Keratinocyte (primary cell): ENCODE data around the gene PGAM4. TPM values are rescaled to one million over a fixed set of nuclear protein-coding genes. Genes with fewer than 3 reads are reported as not detected.

Experiments used
- DNase-seq: peaks from one replicate; pipeline ENCODE4 v3.0.0-alpha.2; 2011; ENCODE audit warnings: low read depth, missing footprints, low spot score
- FAIRE-seq: peaks from 2 replicates; lab custom pipeline; 2011; peaks lifted over from hg19 to GRCh38; lab: Jason Lieb, UNC
- H2AFZ ChIP-seq: 2 replicates; pipeline ENCODE4 v1.6.0; 2012; ENCODE audit warnings: low read length, control low read depth, inconsistent platforms; ENCODE audit not compliant: control insufficient read depth
- H3K27ac ChIP-seq: 2 replicates; pipeline ENCODE4 v1.5.1; 2011; ENCODE audit warnings: low read length; ENCODE audit not compliant: control insufficient read depth, insufficient read depth
- H3K27me3 ChIP-seq: 3 replicates; pipeline ENCODE4 v1.6.0; 2011; ENCODE audit warnings: low read length; ENCODE audit not compliant: control insufficient read depth, insufficient read depth; ENCODE audit errors: extremely low read depth
- H3K36me3 ChIP-seq, 2 experiments: 2 replicates in 1 of 2; 3 replicates in 1 of 2; pipeline ENCODE4 v1.5.1; 2011; ENCODE audit warnings: low read length in 2 of 2, mild to moderate bottlenecking in 1 of 2; ENCODE audit not compliant: control insufficient read depth in 2 of 2, insufficient read depth in 2 of 2; ENCODE audit errors: extremely low read depth in 1 of 2
- H3K4me1 ChIP-seq: 3 replicates; pipeline ENCODE4 v1.5.1; 2011; ENCODE audit warnings: low read length; ENCODE audit not compliant: control insufficient read depth, insufficient read depth; ENCODE audit errors: extremely low read depth
- H3K4me2 ChIP-seq: 3 replicates; pipeline ENCODE4 v1.6.0; 2011; ENCODE audit warnings: low read depth, low read length; ENCODE audit not compliant: control insufficient read depth, insufficient read depth; ENCODE audit errors: extremely low read depth
- H3K4me3 ChIP-seq, 3 experiments: fragments of 200-600 bp in 1 of 3; sonication (generic) in 1 of 3; 2 replicates in 2 of 3; 3 replicates in 1 of 3; pipeline ENCODE4 v1.5.1; 2011 to 2016; ENCODE audit warnings: low read length in 3 of 3, mild to moderate bottlenecking in 3 of 3, control low read depth in 2 of 3, inconsistent platforms in 1 of 3, low read depth in 1 of 3, mixed read lengths in 1 of 3, mixed run types in 1 of 3, moderate library complexity in 1 of 3; ENCODE audit not compliant: control insufficient read depth in 2 of 3, insufficient read depth in 2 of 3; ENCODE audit errors: extremely low read depth in 1 of 3
- H3K79me2 ChIP-seq: 2 replicates; pipeline ENCODE4 v1.6.0; 2012; ENCODE audit warnings: low read length; ENCODE audit not compliant: control insufficient read depth, insufficient read depth
- H3K9ac ChIP-seq: 3 replicates; pipeline ENCODE4 v1.6.0; 2011; ENCODE audit warnings: low read length; ENCODE audit not compliant: control insufficient read depth, insufficient read depth; ENCODE audit errors: extremely low read depth
- H3K9me1 ChIP-seq: 3 replicates; pipeline ENCODE4 v1.6.0; 2011; ENCODE audit warnings: low read length; ENCODE audit not compliant: control insufficient read depth, insufficient read depth; ENCODE audit errors: extremely low read depth
- H3K9me3 ChIP-seq: 2 replicates; pipeline ENCODE4 v1.5.1; 2012; ENCODE audit warnings: low read depth, low read length; ENCODE audit not compliant: control insufficient read depth
- H4K20me1 ChIP-seq: 3 replicates; pipeline ENCODE4 v1.6.0; 2011; ENCODE audit warnings: low read length; ENCODE audit not compliant: control insufficient read depth, insufficient read depth; ENCODE audit errors: extremely low read depth
- CTCF ChIP-seq, 3 experiments: IDR thresholded peaks in 1 of 3; conservative IDR thresholded peaks in 1 of 3; optimal IDR thresholded peaks in 1 of 3; 2 replicates in 2 of 3; 3 replicates in 1 of 3; pipeline versions ENCODE3 to v1.5.1; 2011; ENCODE audit warnings: low read length in 3 of 3, mild to moderate bottlenecking in 3 of 3, moderate library complexity in 2 of 3, control low read depth in 1 of 3, inconsistent platforms in 1 of 3; ENCODE audit not compliant: insufficient read depth in 2 of 3; ENCODE audit errors: extremely low read depth in 1 of 3
- EZH2 ChIP-seq: IDR thresholded peaks from one replicate; pipeline ENCODE4 v1.6.1; 2012; ENCODE audit warnings: inconsistent platforms, mild to moderate bottlenecking, low read length, moderate library complexity
- dilution Hi-C: fragments of 300-500 bp; cut with MboI; formaldehyde crosslinking; loops from one replicate; pipeline ENCODE4 v1.7.0; 2020; ENCODE audit warnings: low sequenced_read_pairs; ENCODE audit not compliant: extremely low pct_ligation_motif_present
- polyA plus RNA-seq, 5 experiments: library from polyadenylated mRNA; depleted of rRNA in 3 of 5; stranded (reverse) in 3 of 5; stranded (forward) in 1 of 5; unstranded in 1 of 5; fragments of >200 nt; gene quantifications; 1 replicate in 1 of 5; 2 replicates in 3 of 5; 3 replicates in 1 of 5; pipeline versions ENCODE4 v1.2.1 to v1.2.3, GENCODE V29; 2011 to 2012; ENCODE audit warnings: missing spikeins in 2 of 5, low read depth in 1 of 5, low replicate concordance in 1 of 5

Gene PGAM4
- polyA plus RNA-seq, 1 donor (not counting 4 experiments of a cell fraction or from before 2014, with no cell fraction given): 0.18 TPM

GRCh38 chrX:77930581-77930980, 38.9 kb downstream of the PGAM4 start:
- Histone ChIP-seq H3K4me1 (no peaks in the 10 kb centered on the region), H3K27ac (no peak overlapping the region), H3K79me2 (no peaks in the 10 kb centered on the region), H3K9me1 (no peaks in the 10 kb centered on the region), H2AFZ (no peak overlapping the region), H3K4me2 (no peak overlapping the region), H3K9ac (no peak overlapping the region), H3K4me3 (no peak overlapping the region), H3K9me3 (no peaks in the 10 kb centered on the region), H4K20me1 (no peaks in the 10 kb centered on the region), H3K36me3 (no peaks in the 10 kb centered on the region), H3K27me3 (no peaks in the 10 kb centered on the region)
- dilution Hi-C loops: no loop called here
- no peak for DNase-seq
- FAIRE-seq: no peak
- TF ChIP-seq CTCF (optimal IDR thresholded peaks at IDR 0.05 in 1 of 3, IDR thresholded peaks at IDR 0.05 in 1 of 3, conservative IDR thresholded peaks at IDR 0.05 in 1 of 3; ENCODE audit: extremely low read depth in 1 of 3, insufficient read depth in 2 of 3, low read length in 3 of 3): no peak
- no peak for TF ChIP-seq EZH2

DNA sequence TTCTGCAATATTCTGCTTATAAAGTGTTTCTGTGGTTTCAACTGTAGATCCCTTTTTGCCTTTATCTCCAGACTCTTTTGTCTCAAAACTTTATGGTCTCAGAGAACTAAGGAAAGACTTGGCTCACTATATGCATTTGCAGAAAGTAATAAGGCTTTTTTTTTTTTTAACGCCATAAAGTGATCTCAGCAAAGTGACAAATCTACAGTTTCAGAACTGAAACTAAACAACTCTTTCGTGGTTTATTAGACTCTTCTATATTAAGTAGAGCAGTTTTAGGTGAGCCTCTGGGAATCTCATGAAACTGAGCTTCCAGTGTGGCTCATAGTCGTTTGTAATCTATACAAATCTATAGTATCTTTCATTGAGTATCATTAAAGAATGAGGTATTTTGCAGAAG, 43.7 kb downstream of the PGAM4 start:
- no peak for DNase-seq
- no peak for FAIRE-seq
- H2AFZ ChIP-seq: no peak overlapping the region
- H3K9ac ChIP-seq: no peak overlapping the region
- no peak overlapping the region for H3K27ac ChIP-seq
- H3K36me3 ChIP-seq: no peaks in the 10 kb centered on the region
- no peak overlapping the region for H3K4me2 ChIP-seq
- H3K9me3 ChIP-seq: no peaks in the 10 kb centered on the region
- no peaks in the 10 kb centered on the region for H3K4me1 ChIP-seq
- TF ChIP-seq CTCF (optimal IDR thresholded peaks at IDR 0.05 in 1 of 3, IDR thresholded peaks at IDR 0.05 in 1 of 3, conservative IDR thresholded peaks at IDR 0.05 in 1 of 3; ENCODE audit: extremely low read depth in 1 of 3, insufficient read depth in 2 of 3, low read length in 3 of 3) (no peak), EZH2 (no peak)
- no peaks in the 10 kb centered on the region for H3K79me2 ChIP-seq
- no peaks in the 10 kb centered on the region for H4K20me1 ChIP-seq
- no peaks in the 10 kb centered on the region for H3K27me3 ChIP-seq
- H3K4me3 ChIP-seq: no peak overlapping the region
- dilution Hi-C loops: no loop called here
- H3K9me1 ChIP-seq: no peaks in the 10 kb centered on the region
